ENCODE measurements around the gene SPX. TPM values are rescaled to one million over a fixed set of nuclear protein-coding genes. Genes with fewer than 3 reads are reported as not detected.

SPX gene
- total and polyA plus RNA-seq, 2 of the 8 experiments (the other 6 are each of a cell fraction or from before 2014, with no cell fraction given): 1.2 to 1.3 TPM

GRCh38 chr12:21527451-21528180, 1.5 kb downstream of the SPX start:
- no peak overlapping the region for H2AK5ac ChIP-seq (ENCODE audit: low read depth, low read length)
- DNase-seq (ENCODE audit: low read depth in 1 of 2, low spot score in 2 of 2) (peak; percentile 54 to 78), FAIRE-seq (no peak)
- H3K79me1 ChIP-seq (ENCODE audit: low read depth, low read length): no peaks in the 10 kb centered on the region
- H4K8ac ChIP-seq (ENCODE audit: extremely low read depth, insufficient read depth, low read length): peak overlapping the region; percentile 90; the same call in 1 of the 2 replicates
- H2BK15ac ChIP-seq (ENCODE audit: low read length): no peak overlapping the region
- WGBS, 2 experiments (ENCODE audit: extremely low coverage in 1 of 2, insufficient coverage in 1 of 2, insufficient read length in 1 of 2, insufficient replicate concordance in 2 of 2, low coverage in 1 of 2, low lambda C conversion rate in 2 of 2, missing lambda C conversion rate in 1 of 2): 2% methylated on average over 57 of the region's 57 CpGs; no CpG with 5 or more reads in 1 of the 2 experiments
- H3K36me3 ChIP-seq (ENCODE audit: control insufficient read depth in 2 of 4, insufficient read depth in 4 of 4, low read length in 3 of 4): no peaks in the 10 kb centered on the region
- no peak overlapping the region for H3K4ac ChIP-seq (replicated peaks; ENCODE audit: insufficient read length, low read depth, low read length)
- peak overlapping the region; percentile 53; the same call in 1 of the 2 replicates for H3K18ac ChIP-seq (ENCODE audit: extremely low read depth, low read length)
- H3K79me2 ChIP-seq (ENCODE audit: control insufficient read depth in 1 of 2, insufficient read depth in 2 of 2, low read length in 2 of 2): no peaks in the 10 kb centered on the region
- H4K5ac ChIP-seq (ENCODE audit: insufficient read length, low read depth, low read length): no peak overlapping the region
- no peak overlapping the region for H3K23ac ChIP-seq (ENCODE audit: insufficient read length)
- H3K14ac ChIP-seq (ENCODE audit: insufficient read length): no peak overlapping the region
- peaks cover 6% of the 10 kb centered on the region; the same call in 1 of the 2 replicates for H3K23me2 ChIP-seq (ENCODE audit: low read depth, low read length)
- peak overlapping the region; percentile 30 to 62 (median 35); a peak in 6 of 7 replicates for H3K9ac ChIP-seq (replicated peaks in 1 of 4; ENCODE audit: extremely low read depth in 1 of 4, low read depth in 3 of 4, low read length in 3 of 4)
- H2AFZ ChIP-seq (ENCODE audit: low read length): peak overlapping the region; percentile 70
- peaks cover 0 to 4% (median 0%) of the 10 kb centered on the region in 4 experiments; a peak in 1 of 7 replicates for H3K4me1 ChIP-seq (replicated peaks in 1 of 4; ENCODE audit: control insufficient read depth in 3 of 4, insufficient read depth in 4 of 4, low read length in 3 of 4)
- H4K20me1 ChIP-seq (replicated peaks in 1 of 2; ENCODE audit: control insufficient read depth in 1 of 2, insufficient read depth in 2 of 2, low read length in 2 of 2): no peaks in the 10 kb centered on the region
- H3K27ac ChIP-seq (ENCODE audit: low read depth, low read length): no peak overlapping the region
- H3K56ac ChIP-seq (replicated peaks; ENCODE audit: insufficient read length, low read depth, low read length): no peak overlapping the region
- peak overlapping the region; percentile 67 to 86 for H3K4me2 ChIP-seq (ENCODE audit: insufficient read depth in 1 of 2, low read depth in 2 of 2, low read length in 2 of 2)
- no peak overlapping the region for H2BK20ac ChIP-seq (ENCODE audit: low read length)
- H4K91ac ChIP-seq (replicated peaks; ENCODE audit: insufficient read length, low read length): no peak overlapping the region
- no peak overlapping the region for H2BK120ac ChIP-seq (replicated peaks; ENCODE audit: low read depth, low read length)
- peaks cover 0 to 16% (median 9%) of the 10 kb centered on the region in 4 experiments; a peak in 5 of 7 replicates for H3K27me3 ChIP-seq (replicated peaks in 1 of 4; ENCODE audit: control insufficient read depth in 3 of 4, extremely low read depth in 1 of 4, insufficient read depth in 3 of 4, low read length in 3 of 4)
- POLR2A ChIA-PET (ENCODE audit: partially characterized antibody): interaction anchor here (0.8 to 2.8 kb wide), 11 partner anchors 11 to 130 kb away, joined by 3 to 18 read pairs (median 4); partner anchors contain the start of genes GOLT1B, LDHB and RECQL
- peak overlapping the region; percentile 51 to 75 (median 62) for H3K4me3 ChIP-seq (ENCODE audit: extremely low read depth in 1 of 4, insufficient read depth in 2 of 4, low read depth in 3 of 4, low read length in 4 of 4)
- H3K9me3 ChIP-seq (ENCODE audit: insufficient read depth in 2 of 2, low read depth in 1 of 2, low read length in 1 of 2): no peaks in the 10 kb centered on the region
- H2BK5ac ChIP-seq (ENCODE audit: low read depth, low read length): no peak overlapping the region
- CTCF ChIA-PET (ENCODE audit: partially characterized antibody): interaction anchor here (0.6 kb wide), 1 partner anchor 149 kb away, joined by 3 read pairs; no protein-coding TSS in a partner anchor
- no peak overlapping the region for H2BK12ac ChIP-seq (ENCODE audit: low read depth, low read length)
- no peak for TF ChIP-seq BRCA1 (IDR thresholded peaks at IDR 0.05; ENCODE audit: low read depth, low read length)
- no peak for TF ChIP-seq MAFK (IDR thresholded peaks at IDR 0.05; ENCODE audit: low read depth, low read length)
- TF ChIP-seq TAF1 (IDR thresholded peaks at IDR 0.05; ENCODE audit: low read depth, low read length): peak; percentile 85
- no peak for TF ChIP-seq CBX5 (IDR thresholded peaks at IDR 0.05; ENCODE audit: low read depth, low read length)
- TF ChIP-seq ASH2L (IDR thresholded peaks at IDR 0.05; ENCODE audit: low read length): peak; percentile 84
- no peak for TF ChIP-seq CHD1 (IDR thresholded peaks at IDR 0.05; ENCODE audit: low read depth, low read length)
- peak; percentile 60 for TF ChIP-seq SUZ12 (IDR thresholded peaks at IDR 0.05; ENCODE audit: low read length)
- peak; percentile 60; the same call in 1 of the 2 replicates for TF ChIP-seq YY1 (IDR thresholded peaks at IDR 0.05; ENCODE audit: low read depth, low read length)
- no peak for TF ChIP-seq NRF1 (IDR thresholded peaks at IDR 0.05; ENCODE audit: low read depth, low read length)
- TF ChIP-seq ATF2 (IDR thresholded peaks at IDR 0.05; ENCODE audit: low read length): no peak
- TF ChIP-seq POLR2AphosphoS5 (IDR thresholded peaks at IDR 0.05; ENCODE audit: low read depth, low read length): no peak

All from H1 (cell line).